Epithelial cell of proximal tubule (primary cell): ENCODE results near the gene ZSCAN20. TPM values are rescaled to one million over a fixed set of nuclear protein-coding genes. Genes with fewer than 3 reads are reported as not detected.

ENCODE experiments used
- DNase-seq: peaks from one replicate; pipeline ENCODE4 v3.0.0-alpha.2; 2011; ENCODE audit warnings: low read depth
- H3K4me3 ChIP-seq: 2 replicates; pipeline ENCODE4 v1.5.1; 2011; ENCODE audit warnings: low read depth, mild to moderate bottlenecking, low read length
- total RNA-seq: library from RNA; depleted of rRNA; stranded (reverse); fragments of >200 nt; gene quantifications from 2 replicates; pipeline ENCODE4 v1.2.3, GENCODE V29; 2015
- TF ChIP-seq, protein P1 (sequence below): conservative IDR thresholded peaks from 2 replicates; pipeline ENCODE4 v1.5.1; 2012; ENCODE audit warnings: low read depth, mild to moderate bottlenecking, low read length

Gene ZSCAN20
- total RNA-seq, 1 donor from 2014 or later = 4.0 TPM

DNA sequence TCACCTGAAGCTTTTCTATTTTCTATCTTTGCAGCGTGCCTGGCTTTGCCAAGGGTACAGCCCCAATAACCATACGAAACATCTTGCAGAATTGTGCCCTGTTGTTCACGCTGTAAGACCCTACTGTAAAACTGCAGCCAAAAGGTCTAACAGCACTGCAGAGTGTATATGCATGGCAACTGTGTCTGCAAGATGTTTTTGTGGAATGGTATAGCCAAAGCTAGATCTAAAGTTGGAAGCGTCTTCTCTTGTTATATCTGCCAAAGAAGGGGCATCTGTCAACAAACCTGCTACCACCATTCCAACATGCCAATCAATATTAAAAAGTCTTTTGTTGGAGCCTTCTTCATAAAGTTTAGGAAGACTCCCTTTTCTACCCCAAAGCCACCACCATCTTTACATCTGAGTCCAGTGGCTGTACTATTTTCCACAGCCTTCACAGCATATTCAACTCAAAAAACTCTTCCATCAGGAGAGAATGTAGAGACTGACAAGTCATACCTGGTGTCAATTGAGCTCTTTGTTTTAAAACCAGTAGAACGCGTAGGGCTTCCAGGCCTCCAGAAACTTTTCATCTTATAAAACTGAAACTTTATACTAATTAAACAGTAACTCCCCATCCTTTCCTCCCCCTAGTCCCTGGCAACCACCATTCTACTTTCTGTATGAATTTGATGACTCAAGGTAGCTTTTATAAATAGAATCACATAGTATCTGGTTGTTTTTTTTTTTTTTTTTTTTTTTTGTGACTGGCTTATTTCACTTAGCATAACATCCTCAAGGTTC lies 40.0 kb downstream of the ZSCAN20 start:
- TF ChIP-seq, protein P1, sequence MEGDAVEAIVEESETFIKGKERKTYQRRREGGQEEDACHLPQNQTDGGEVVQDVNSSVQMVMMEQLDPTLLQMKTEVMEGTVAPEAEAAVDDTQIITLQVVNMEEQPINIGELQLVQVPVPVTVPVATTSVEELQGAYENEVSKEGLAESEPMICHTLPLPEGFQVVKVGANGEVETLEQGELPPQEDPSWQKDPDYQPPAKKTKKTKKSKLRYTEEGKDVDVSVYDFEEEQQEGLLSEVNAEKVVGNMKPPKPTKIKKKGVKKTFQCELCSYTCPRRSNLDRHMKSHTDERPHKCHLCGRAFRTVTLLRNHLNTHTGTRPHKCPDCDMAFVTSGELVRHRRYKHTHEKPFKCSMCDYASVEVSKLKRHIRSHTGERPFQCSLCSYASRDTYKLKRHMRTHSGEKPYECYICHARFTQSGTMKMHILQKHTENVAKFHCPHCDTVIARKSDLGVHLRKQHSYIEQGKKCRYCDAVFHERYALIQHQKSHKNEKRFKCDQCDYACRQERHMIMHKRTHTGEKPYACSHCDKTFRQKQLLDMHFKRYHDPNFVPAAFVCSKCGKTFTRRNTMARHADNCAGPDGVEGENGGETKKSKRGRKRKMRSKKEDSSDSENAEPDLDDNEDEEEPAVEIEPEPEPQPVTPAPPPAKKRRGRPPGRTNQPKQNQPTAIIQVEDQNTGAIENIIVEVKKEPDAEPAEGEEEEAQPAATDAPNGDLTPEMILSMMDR = no peak
- H3K4me3 ChIP-seq = no peak overlapping the region
- no peak for DNase-seq

DNA sequence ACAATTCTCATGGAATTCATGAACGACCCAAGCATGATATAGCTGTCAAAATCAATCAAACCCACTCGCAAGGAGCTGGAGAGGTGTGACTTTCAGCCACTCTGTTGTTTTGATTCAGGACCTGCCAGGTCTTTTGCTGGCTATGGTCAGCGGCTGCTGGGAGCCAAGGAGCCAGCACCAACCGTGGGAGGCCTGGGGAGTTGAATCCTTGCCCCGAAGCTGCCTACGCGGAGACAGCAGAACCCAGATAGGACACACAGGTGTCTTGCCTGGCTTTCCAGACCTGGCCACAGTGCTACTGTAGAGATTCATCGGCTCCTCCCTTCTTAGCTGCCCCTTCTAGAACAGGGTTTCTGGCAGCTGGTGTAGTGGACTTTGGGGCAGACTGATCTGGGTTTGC lies 42.7 kb downstream of the ZSCAN20 start:
- TF ChIP-seq, protein P1 = no peak
- DNase-seq = no peak
- no peak overlapping the region for H3K4me3 ChIP-seq

DNA sequence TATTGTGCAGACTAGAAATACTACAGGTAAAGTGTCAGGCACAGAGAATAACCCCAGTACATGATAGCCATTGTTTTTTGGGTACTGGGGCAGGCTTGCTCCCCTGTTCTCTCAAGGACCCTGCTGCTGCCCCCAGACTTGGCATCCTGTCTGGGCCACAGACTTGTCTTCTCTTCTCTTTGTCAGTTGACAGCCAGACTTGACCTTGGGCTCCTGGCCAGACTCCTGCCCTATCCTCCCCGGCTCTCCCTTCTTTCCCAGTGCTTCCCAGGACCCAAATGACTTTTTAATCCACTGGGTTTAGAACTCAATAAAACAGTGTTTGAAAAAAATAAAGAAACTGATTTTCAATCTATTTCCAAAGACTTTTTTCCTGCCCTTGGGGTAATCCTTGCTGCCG lies 43.2 kb downstream of the ZSCAN20 start:
- TF ChIP-seq, protein P1 = no peak
- no peak for DNase-seq
- H3K4me3 ChIP-seq = no peak overlapping the region

DNA sequence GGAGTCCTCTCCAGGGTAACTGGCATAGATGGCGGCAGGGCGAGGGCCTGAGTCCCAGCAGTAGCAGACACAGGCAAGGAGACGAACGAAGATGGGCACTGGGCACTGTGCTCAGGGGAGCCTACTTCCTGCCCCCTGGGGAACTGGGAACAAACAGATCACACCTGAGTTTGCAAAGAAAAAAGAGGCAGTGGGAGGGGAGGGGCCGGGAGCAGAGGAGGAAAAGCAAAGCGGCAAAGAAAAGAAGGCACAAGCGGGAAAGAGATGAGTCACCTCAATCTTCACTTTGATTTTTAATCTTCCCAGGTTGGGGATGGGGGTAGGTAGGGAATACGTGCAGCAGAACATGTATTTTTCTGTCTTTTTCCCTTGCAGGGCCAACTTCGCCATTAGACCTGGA lies 44.0 kb downstream of the ZSCAN20 start:
- TF ChIP-seq, protein P1 = no peak
- no peak overlapping the region for H3K4me3 ChIP-seq
- no peak for DNase-seq

DNA sequence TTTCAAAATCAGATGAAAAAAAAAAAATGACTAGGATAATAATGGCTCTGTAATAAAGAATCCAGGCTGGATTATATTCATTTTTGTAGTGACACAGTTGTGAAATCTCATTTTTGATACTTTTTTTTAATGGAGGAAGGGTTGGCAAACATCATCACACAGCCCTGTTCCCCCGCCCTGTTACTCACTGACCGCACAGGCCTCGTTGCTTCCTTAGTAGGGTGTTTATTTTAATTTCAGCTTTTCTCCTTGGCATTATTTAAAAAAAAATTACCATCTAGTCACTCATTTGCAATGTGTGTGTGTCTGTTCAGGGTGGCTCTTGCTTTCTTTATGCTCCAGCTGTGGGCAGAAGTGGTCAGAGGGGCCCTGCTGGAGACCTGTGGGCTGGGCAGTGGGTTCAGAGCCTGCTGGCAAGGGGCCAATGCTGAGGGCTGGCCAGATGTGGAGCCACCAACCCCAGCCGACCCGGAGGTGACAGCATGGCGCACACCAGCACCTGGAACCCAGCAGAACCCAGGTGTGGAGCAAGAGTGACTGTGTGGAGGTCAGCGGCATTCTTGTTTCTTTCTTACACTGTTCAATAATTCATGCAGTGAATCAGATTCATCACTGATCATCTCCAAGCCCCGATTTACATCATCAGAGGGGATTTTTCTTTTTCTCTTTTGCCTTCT lies 44.6 kb downstream of the ZSCAN20 start:
- TF ChIP-seq, protein P1 = no peak
- no peak for DNase-seq

DNA sequence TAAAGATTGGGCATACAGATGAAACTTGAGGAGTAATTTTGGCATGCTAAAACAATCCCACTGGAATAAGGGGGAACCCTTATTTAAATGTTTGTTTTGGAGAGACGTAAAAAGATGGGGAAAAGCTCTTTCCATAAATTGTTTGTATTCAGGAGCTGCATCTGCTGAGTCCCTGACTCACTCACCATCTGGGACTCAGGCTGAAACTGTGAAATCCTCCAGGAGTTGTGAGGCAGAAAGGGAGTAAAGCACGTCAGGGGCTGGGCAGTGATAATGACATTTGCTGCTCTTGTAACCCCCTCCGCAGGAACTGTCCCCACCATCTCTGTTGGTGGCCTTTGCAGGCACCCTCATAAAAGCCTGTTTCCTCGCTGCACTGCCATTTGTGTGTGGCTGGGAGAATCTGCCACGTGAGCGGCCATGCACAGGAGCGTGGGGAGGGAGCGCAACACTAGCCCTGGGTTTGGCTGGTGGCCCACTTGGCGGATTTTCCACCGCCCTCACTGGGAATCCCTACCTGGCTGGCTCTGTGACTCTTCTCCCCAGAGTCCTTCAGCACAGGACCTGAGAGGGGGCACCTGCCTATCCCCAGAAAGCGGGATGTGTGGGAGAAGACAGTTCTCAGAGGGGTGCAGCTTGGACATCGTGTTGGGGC lies 45.3 kb downstream of the ZSCAN20 start:
- no peak for DNase-seq
- TF ChIP-seq, protein P1 = no peak

More for the DNA sequence above, 44.6 kb downstream of the ZSCAN20 start:
- H3K4me3 ChIP-seq = no peak overlapping the region

More for the DNA sequence above, 45.3 kb downstream of the ZSCAN20 start:
- no peak overlapping the region for H3K4me3 ChIP-seq
